OCI-LY3 (cell line): ENCODE measurements around the gene ANKRD13D.

Experiments
- CTCF ChIP-seq: fragments of 200-600, 300-600 bp; sonication (generic); IDR thresholded peaks from 2 replicates; pipeline ENCODE4 v1.5.1; 2014; ENCODE audit warnings: antibody characterized with exemption, low read length, low read depth
- EZH2phosphoT487 ChIP-seq: fragments of 200-600 bp; shearing (Covaris generic); IDR thresholded peaks from 2 replicates; pipeline ENCODE4 v1.6.1; 2018; ENCODE audit warnings: antibody characterized with exemption, mixed run types, low read depth

DNA sequence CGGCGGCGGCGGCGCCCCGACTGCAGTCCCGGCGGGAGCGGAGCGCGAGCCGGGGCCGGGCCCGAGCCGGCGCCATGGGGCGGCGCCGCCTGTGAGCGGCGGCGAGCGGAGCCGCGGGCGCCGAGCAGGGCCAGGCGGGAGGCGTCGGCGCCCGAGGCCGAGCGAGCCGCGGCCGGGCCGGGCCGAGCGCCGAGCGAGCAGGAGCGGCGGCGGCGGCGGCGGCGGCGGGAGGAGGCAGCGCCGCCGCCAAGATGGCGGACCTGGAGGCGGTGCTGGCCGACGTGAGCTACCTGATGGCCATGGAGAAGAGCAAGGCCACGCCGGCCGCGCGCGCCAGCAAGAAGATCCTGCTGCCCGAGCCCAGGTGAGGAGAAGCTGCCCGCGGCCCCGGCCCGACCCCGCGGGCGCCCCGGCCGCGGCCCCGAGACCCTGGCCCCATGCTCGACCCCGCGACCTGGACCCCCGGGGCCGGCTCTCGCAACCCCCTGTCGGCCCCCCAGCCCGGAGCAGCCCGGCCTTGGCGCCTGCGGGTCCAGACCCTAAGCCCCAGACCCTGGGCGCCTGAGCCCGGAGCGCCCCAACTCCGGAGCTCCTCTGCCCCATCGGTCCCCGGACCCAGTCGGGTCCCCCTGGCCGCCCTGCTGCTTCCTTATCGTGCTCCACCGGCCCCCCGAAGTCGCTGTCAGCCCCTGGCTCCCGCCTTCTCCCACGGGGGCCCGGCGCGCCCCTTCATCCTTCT lies 22.5 kb upstream of the ANKRD13D start, which contains the start of gene GRK2:
- TF ChIP-seq CTCF, result no peak
- TF ChIP-seq EZH2phosphoT487, result no peak
